ENCODE measurements around the gene ARHGAP32.

- TF ChIP-seq CTCF (IDR thresholded peaks at IDR 0.05) = no peak
- no peak for TF ChIP-seq POLR2A (IDR thresholded peaks at IDR 0.05)
Measured at GRCh38 chr11:128927683-128928336, 264.3 kb downstream of the ARHGAP32 start.

All from heart left ventricle (tissue), 13 donors.